Measurements from ENCODE around the gene TCHP. TPM values are rescaled to one million over a fixed set of nuclear protein-coding genes. Genes with fewer than 3 reads are reported as not detected.
"Not testable (repeated sequence)": the region's sequence is repeated elsewhere in the genome, so short reads cannot be mapped to it uniquely, and the experiment has no call there.

Gene TCHP
- total RNA-seq, 2 donors from 2014 or later: 18.9 to 26.3 TPM

DNA sequence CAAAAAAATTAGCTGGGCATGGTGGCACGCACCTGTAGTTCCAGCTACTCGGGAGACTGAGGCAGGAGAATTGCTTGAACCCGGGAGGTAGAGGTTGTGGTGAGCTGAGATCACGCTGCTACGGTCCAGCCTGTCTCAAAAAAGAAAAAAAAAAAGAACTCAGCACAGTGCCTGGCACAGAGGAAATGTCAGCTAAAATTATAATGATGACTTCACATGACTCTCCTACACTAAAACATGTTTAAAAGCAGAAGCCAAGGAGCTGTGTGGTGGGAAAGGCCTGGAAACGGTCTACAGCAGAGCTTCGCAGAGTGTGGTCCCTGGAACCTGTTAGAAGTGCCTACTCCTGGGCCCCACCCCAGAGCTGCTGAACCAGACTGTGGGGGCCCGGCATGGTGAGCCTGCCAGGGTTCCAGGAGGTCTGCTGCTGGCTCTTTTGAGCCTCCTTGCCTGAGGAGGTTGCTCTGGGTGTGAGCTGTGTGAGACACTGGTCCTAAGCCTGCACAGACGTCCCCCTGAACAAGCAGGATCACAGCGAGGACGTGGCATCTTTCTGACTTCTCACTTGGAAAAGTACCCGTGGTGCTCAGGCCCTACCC, 28.1 kb downstream of the TCHP start:
- Histone ChIP-seq H3K4me1 (replicated peaks) (no peaks in the 10 kb centered on the region), H3K4me3 (no peak overlapping the region), H3K9me3 (no peaks in the 10 kb centered on the region), H3K36me3 (no peaks in the 10 kb centered on the region), H3K27ac (no peak overlapping the region), H3K27me3 (replicated peaks; ENCODE audit: insufficient read depth) (no peaks in the 10 kb centered on the region)
- intact Hi-C loops (cut with DNase I): no loop called here
- TF ChIP-seq POLR2A (IDR thresholded peaks at IDR 0.05) (no peak), POLR2AphosphoS5 (IDR thresholded peaks at IDR 0.05) (no peak)
- TF ChIP-seq, protein P1, sequence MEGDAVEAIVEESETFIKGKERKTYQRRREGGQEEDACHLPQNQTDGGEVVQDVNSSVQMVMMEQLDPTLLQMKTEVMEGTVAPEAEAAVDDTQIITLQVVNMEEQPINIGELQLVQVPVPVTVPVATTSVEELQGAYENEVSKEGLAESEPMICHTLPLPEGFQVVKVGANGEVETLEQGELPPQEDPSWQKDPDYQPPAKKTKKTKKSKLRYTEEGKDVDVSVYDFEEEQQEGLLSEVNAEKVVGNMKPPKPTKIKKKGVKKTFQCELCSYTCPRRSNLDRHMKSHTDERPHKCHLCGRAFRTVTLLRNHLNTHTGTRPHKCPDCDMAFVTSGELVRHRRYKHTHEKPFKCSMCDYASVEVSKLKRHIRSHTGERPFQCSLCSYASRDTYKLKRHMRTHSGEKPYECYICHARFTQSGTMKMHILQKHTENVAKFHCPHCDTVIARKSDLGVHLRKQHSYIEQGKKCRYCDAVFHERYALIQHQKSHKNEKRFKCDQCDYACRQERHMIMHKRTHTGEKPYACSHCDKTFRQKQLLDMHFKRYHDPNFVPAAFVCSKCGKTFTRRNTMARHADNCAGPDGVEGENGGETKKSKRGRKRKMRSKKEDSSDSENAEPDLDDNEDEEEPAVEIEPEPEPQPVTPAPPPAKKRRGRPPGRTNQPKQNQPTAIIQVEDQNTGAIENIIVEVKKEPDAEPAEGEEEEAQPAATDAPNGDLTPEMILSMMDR (IDR thresholded peaks at IDR 0.05): no peak
- no peak for DNase-seq (ENCODE audit: low spot score)
- 91% methylated on average over 12 of the region's 12 CpGs for WGBS

DNA sequence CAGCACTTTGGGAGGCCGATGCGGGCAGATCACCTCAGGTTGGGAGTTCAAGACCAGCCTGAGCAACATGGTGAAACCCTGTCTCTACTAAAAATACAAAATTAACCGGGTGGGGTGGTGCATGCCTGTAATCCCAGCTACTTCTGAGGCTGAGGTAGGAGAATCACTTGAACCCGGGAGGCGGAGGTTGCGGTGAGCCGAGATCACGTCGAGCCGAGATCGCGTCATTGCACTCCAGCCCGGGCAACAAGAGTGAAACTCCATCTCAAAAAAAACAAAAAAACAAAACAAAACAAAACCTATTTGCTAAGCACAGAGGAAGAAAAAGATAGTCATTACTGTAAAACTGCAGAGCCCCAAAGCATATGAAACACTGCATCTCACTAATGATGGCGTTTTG, 29.3 kb downstream of the TCHP start:
- intact Hi-C loops (cut with DNase I); H3K27me3 ChIP-seq (replicated peaks; ENCODE audit: insufficient read depth); H3K4me1 ChIP-seq (replicated peaks); H3K36me3 ChIP-seq; H3K27ac ChIP-seq; H3K9me3 ChIP-seq; H3K4me3 ChIP-seq; DNase-seq (ENCODE audit: low spot score): not testable (repeated sequence)
- WGBS: 95% methylated on average over 14 of the region's 14 CpGs

DNA sequence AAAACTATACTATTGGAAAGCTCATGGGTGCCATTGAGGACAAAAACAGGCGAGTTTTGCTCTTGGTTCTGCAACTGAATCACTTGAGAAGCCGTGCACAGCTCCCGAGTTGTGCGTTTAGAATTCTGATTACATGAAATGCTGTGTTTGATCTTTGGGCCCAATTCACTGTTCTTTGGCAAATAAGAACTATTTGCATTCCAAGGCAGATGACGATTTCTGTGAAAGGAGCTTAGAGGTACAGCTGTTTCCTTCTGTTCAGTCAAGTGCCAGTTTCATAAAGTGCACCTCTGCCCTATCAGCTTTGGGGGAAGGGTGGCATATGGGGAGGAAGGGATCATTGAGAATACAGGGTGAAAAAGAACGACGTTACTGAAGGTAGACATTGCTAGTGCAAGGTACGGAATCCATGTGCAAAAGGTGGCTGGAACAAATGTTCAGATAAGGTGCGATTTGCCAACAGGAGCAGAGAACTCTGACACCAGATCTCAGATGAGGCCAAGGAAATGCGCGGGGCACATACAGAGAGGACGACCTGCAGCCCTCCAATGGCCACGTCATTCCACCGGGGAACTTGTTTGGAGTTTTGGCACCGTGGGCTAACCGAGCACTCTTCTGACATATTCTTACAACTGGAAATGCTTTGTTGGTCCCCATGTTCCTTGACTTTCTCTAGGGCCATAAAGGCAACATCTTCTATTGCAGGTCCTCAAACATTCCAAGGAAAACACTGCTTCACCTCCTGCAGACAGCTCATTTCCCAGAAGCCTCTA, 30.1 kb downstream of the TCHP start:
- Histone ChIP-seq H3K36me3 (peaks cover 0 to 2% of the 10 kb centered on the region in 2 donors), H3K27me3 (replicated peaks; ENCODE audit: insufficient read depth) (no peaks in the 10 kb centered on the region), H3K9me3 (no peaks in the 10 kb centered on the region), H3K27ac (no peak overlapping the region), H3K4me3 (no peak overlapping the region), H3K4me1 (replicated peaks) (no peaks in the 10 kb centered on the region)
- DNase-seq (ENCODE audit: low spot score): no peak
- intact Hi-C loops (cut with DNase I): loop anchor here (5.0 kb wide), 1 partner anchor 62 kb away; no protein-coding TSS in a partner anchor
- no peak for TF ChIP-seq POLR2AphosphoS5 (IDR thresholded peaks at IDR 0.05)
- WGBS: 83% methylated on average over 16 of the region's 16 CpGs

DNA sequence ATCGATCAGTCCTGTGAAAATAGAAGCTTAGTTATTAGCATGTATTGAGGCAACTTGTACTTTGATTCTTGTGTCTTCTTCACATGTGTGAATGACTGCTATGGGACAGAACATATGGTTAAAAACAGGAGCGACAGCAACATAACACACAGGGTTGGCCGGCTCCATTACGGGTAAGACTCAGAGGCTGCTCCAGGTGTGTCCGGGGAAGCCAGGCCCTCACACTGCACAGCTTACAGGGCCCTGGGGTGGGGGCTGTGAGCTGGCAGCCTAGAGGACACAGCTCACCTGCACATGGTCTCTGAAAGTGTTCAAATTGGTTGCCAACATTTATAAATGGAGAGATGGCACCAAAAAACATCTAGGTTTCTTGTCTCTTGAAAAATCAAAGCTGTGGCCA, 31.1 kb downstream of the TCHP start:
- H3K9me3 ChIP-seq: no peaks in the 10 kb centered on the region
- intact Hi-C loops (cut with DNase I): loop anchor here (5.0 kb wide), 1 partner anchor 61 kb away; no protein-coding TSS in a partner anchor
- no peak overlapping the region for H3K4me3 ChIP-seq
- DNase-seq (ENCODE audit: low spot score): no peak
- H3K27me3 ChIP-seq (replicated peaks; ENCODE audit: insufficient read depth): no peaks in the 10 kb centered on the region
- TF ChIP-seq POLR2A (IDR thresholded peaks at IDR 0.05) (no peak), POLR2AphosphoS5 (IDR thresholded peaks at IDR 0.05) (no peak)
- TF ChIP-seq, protein P1 (IDR thresholded peaks at IDR 0.05): no peak
- WGBS: 96% methylated on average over 5 of the region's 5 CpGs
- no peaks in the 10 kb centered on the region for H3K4me1 ChIP-seq (replicated peaks)
- H3K27ac ChIP-seq: no peak overlapping the region
- peaks cover 0 to 2% of the 10 kb centered on the region in 2 donors for H3K36me3 ChIP-seq

DNA sequence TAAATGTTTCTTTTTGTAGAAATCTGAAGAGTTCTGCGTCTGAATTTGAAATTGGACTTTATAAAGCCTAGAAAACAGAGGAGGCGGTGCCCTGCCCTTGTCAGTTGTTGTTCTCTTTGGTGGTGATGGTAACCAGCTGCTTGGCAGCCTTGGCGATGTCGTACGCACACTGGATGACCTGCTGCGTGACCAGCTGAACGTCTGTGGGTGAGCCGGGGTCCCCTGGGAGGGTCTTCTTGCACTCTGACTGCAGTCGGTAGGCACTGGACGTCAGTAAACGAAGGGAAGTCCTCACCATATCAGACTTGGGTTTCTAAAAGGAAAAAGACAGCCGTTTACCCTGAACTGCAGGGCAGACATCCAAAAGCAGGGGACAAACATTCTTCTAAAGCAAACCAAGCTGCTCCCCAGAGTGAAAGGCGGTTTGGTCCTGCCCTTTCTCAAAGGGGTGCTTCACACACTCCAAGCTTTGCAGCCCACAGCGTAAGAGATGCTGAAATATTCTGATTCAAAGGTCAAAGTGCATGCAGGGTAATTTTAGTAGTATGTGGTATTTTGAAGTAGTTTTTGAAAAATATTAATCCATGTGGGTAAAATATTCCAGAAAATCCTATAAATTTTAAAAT, 32.9 kb downstream of the TCHP start:
- no peak for DNase-seq (ENCODE audit: low spot score)
- intact Hi-C loops (cut with DNase I): loop anchor here (5.0 kb wide), 1 partner anchor 59 kb away; no protein-coding TSS in a partner anchor
- Histone ChIP-seq H3K4me1 (replicated peaks) (no peaks in the 10 kb centered on the region), H3K36me3 (peaks cover 0 to 2% of the 10 kb centered on the region in 2 donors), H3K4me3 (no peak overlapping the region), H3K9me3 (no peaks in the 10 kb centered on the region), H3K27ac (no peak overlapping the region), H3K27me3 (replicated peaks; ENCODE audit: insufficient read depth) (no peaks in the 10 kb centered on the region)
- TF ChIP-seq POLR2AphosphoS5 (IDR thresholded peaks at IDR 0.05) (no peak), POLR2A (IDR thresholded peaks at IDR 0.05) (no peak)
- TF ChIP-seq, protein P1 (IDR thresholded peaks at IDR 0.05): no peak
- WGBS: 72% methylated on average over 14 of the region's 14 CpGs
